Hepatocyte (in vitro differentiated cells): ENCODE measurements around the gene CILP2. TPM values are rescaled to one million over a fixed set of nuclear protein-coding genes. Genes with fewer than 3 reads are reported as not detected.

ENCODE experiments used
- DNase-seq: peaks from one replicate; pipeline ENCODE4 v3.0.0-alpha.2; 2016; ENCODE audit warnings: low spot score
- H2AFZ ChIP-seq: fragments of 200-600 bp; sonication (generic); 2 replicates; pipeline ENCODE4 v1.6.0; 2016; ENCODE audit warnings: antibody characterized with exemption, mild to moderate bottlenecking
- H3K27ac ChIP-seq: fragments of 200-600 bp; sonication (generic); 2 replicates; pipeline ENCODE4 v1.5.1; 2016; ENCODE audit warnings: mild to moderate bottlenecking
- H3K27me3 ChIP-seq: fragments of 200-600 bp; sonication (generic); 2 replicates; pipeline ENCODE4 v1.6.1; 2016
- H3K36me3 ChIP-seq: fragments of 200-600 bp; sonication (generic); replicated peaks from 2 replicates; pipeline ENCODE4 v1.5.1; 2016; ENCODE audit warnings: low read depth; ENCODE audit not compliant: insufficient read depth
- H3K4me1 ChIP-seq: fragments of 200-600 bp; sonication (generic); 2 replicates; pipeline ENCODE4 v1.5.1; 2016; ENCODE audit warnings: mild to moderate bottlenecking, moderate library complexity; ENCODE audit not compliant: insufficient read depth
- H3K4me2 ChIP-seq: fragments of 200-600 bp; sonication (generic); 2 replicates; pipeline ENCODE4 v1.6.0; 2016
- H3K4me3 ChIP-seq: fragments of 200-600 bp; sonication (generic); 2 replicates; pipeline ENCODE4 v1.5.1; 2016; ENCODE audit warnings: mild to moderate bottlenecking
- H3K79me2 ChIP-seq: fragments of 200-600 bp; sonication (generic); 2 replicates; pipeline ENCODE4 v1.6.0; 2017; ENCODE audit warnings: mild to moderate bottlenecking
- H3K9me2 ChIP-seq: fragments of 200-600 bp; sonication (generic); replicated peaks from 2 replicates; pipeline ENCODE4 v1.6.0; 2017; ENCODE audit warnings: mild to moderate bottlenecking; ENCODE audit not compliant: insufficient read depth
- H3K9me3 ChIP-seq: fragments of 200-600 bp; sonication (generic); 2 replicates; pipeline ENCODE4 v1.5.1; 2016; ENCODE audit warnings: low read depth, mild to moderate bottlenecking
- H4K20me1 ChIP-seq: fragments of 200-600 bp; sonication (generic); 2 replicates; pipeline ENCODE4 v1.6.0; 2016; ENCODE audit warnings: mild to moderate bottlenecking; ENCODE audit not compliant: insufficient read depth, poor library complexity, severe bottlenecking
- CTCF ChIP-seq: fragments of 200-600 bp; sonication (generic); IDR thresholded peaks from 2 replicates; pipeline ENCODE4 v1.5.1; 2016; ENCODE audit warnings: antibody characterized with exemption, mild to moderate bottlenecking; ENCODE audit not compliant: poor library complexity
- EZH2 ChIP-seq: fragments of 200-600 bp; sonication (generic); IDR thresholded peaks from 2 replicates; pipeline ENCODE4 v1.6.1; 2016; ENCODE audit warnings: antibody characterized with exemption, mild to moderate bottlenecking, borderline replicate concordance
- EZH2phosphoT487 ChIP-seq: fragments of 200-600 bp; sonication (generic); IDR thresholded peaks from one replicate; pipeline ENCODE4 v1.6.1; 2018; ENCODE audit warnings: antibody characterized with exemption, mild to moderate bottlenecking, low read depth, moderate library complexity; ENCODE audit not compliant: unreplicated experiment, severe bottlenecking
- WGBS: methylation state at CpG from one replicate; pipeline ENCODE4 v1.1.6; 2016; ENCODE audit warnings: low lambda C conversion rate; ENCODE audit errors: missing lambda C conversion rate; 5-methylcytosine and 5-hydroxymethylcytosine counted together
- polyA plus RNA-seq: library from polyadenylated mRNA; unstranded; fragments of >200 nt; fragmentation: Nextera tagmentation; extraction: Ambion mirVana; gene quantifications from 2 replicates; pipeline ENCODE4 v1.2.1, GENCODE V29; 2016
- total RNA-seq: library from RNA; depleted of rRNA; stranded (reverse); fragments of >200 nt; gene quantifications from 2 replicates; pipeline ENCODE4 v1.2.3, GENCODE V29; 2014

The CILP2 gene
- total and polyA plus RNA-seq, 2 experiments from 2014 or later, result 5.7 to 16.5 TPM

DNA sequence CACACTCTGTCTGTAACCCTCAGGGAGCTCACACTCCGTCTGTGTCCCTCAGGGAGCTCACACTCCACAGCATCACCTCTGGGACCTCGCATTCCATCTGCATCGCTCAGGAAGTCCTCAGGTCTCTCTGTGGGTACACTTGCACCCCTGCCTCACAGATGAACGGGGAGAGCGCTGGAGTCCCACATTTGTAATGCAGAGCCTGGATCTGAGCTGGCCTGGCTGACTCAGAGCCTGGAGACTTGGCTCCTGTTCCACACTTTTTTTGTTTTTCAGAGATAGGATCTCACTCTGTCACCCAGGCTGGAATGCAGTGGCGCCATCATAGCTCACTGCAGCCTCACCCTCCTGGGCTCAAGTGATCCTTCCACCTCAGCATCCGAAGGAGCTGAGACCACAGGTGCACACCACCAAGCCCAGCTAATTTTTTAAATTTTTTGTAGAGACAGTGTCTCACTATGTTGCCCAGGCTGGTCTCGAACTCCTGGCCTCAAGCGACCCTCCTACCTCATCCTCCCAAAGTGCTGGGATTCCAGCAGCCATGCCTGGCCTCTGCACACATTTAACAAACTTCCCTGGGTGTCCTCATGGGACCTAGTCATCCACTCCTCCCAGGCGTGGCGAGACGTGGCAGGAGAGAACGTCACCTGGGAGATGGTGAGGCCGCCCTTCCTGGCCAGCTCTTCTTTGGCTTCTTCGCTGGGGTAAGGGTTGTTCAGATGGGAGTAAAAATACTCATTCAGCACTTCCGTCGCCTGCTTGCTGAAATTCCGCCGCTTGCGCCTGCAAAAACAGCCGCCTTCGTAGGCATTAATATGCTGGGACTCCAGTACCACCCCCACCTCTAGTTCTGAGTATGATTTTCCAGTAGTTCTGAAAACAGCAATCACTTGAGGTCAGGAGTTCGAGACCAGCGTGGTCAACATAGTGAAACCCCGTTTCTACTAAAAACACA is 31.0 kb downstream of the CILP2 start:
- Histone ChIP-seq H3K4me2 (no peak overlapping the region), H3K4me3 (no peak overlapping the region), H3K9me3 (no peaks in the 10 kb centered on the region), H3K4me1 (no peaks in the 10 kb centered on the region), H3K9me2 (no peaks in the 10 kb centered on the region), H3K79me2 (no peaks in the 10 kb centered on the region), H4K20me1 (no peaks in the 10 kb centered on the region), H2AFZ (no peak overlapping the region), H3K27ac (no peak overlapping the region), H3K27me3 (no peaks in the 10 kb centered on the region), H3K36me3 (no peaks in the 10 kb centered on the region)
- no peak for TF ChIP-seq CTCF
- no peak for TF ChIP-seq EZH2phosphoT487
- TF ChIP-seq EZH2, result no peak
- no peak for DNase-seq
- 93% methylated on average over 25 of the region's 25 CpGs for WGBS

- Histone ChIP-seq H3K4me3 (no peak overlapping the region), H3K9me2 (no peaks in the 10 kb centered on the region), H3K27ac (no peak overlapping the region), H2AFZ (no peak overlapping the region), H4K20me1 (no peaks in the 10 kb centered on the region), H3K9me3 (no peaks in the 10 kb centered on the region), H3K79me2 (no peaks in the 10 kb centered on the region), H3K27me3 (no peaks in the 10 kb centered on the region), H3K4me1 (no peaks in the 10 kb centered on the region), H3K4me2 (no peak overlapping the region), H3K36me3 (no peaks in the 10 kb centered on the region)
- no peak for DNase-seq
- TF ChIP-seq EZH2phosphoT487, result no peak
- TF ChIP-seq CTCF, result no peak
- TF ChIP-seq EZH2, result no peak
- WGBS, result 77% methylated on average over 10 of the region's 10 CpGs
Observed at GRCh38 chr19:19570571-19570970, 32.5 kb downstream of the CILP2 start.

GRCh38 chr19:19571071-19571786 is 33.2 kb downstream of the CILP2 start:
- H3K4me1 ChIP-seq, result no peaks in the 10 kb centered on the region
- no peak overlapping the region for H3K4me3 ChIP-seq
- WGBS, result 93% methylated on average over 11 of the region's 11 CpGs
- no peak overlapping the region for H2AFZ ChIP-seq
- no peak for DNase-seq
- TF ChIP-seq EZH2 (no peak), CTCF (no peak), EZH2phosphoT487 (no peak)
- H3K27ac ChIP-seq, result no peak overlapping the region
- no peaks in the 10 kb centered on the region for H3K79me2 ChIP-seq
- H4K20me1 ChIP-seq, result no peaks in the 10 kb centered on the region
- no peaks in the 10 kb centered on the region for H3K9me2 ChIP-seq
- H3K9me3 ChIP-seq, result no peaks in the 10 kb centered on the region
- H3K27me3 ChIP-seq, result no peaks in the 10 kb centered on the region
- H3K4me2 ChIP-seq, result no peak overlapping the region
- H3K36me3 ChIP-seq, result no peaks in the 10 kb centered on the region
